ENCODE data around the gene AAMDC.
A peak's percentile ranks its signal among the peaks of the same experiment; 100 is the strongest.

Gene AAMDC

DNA sequence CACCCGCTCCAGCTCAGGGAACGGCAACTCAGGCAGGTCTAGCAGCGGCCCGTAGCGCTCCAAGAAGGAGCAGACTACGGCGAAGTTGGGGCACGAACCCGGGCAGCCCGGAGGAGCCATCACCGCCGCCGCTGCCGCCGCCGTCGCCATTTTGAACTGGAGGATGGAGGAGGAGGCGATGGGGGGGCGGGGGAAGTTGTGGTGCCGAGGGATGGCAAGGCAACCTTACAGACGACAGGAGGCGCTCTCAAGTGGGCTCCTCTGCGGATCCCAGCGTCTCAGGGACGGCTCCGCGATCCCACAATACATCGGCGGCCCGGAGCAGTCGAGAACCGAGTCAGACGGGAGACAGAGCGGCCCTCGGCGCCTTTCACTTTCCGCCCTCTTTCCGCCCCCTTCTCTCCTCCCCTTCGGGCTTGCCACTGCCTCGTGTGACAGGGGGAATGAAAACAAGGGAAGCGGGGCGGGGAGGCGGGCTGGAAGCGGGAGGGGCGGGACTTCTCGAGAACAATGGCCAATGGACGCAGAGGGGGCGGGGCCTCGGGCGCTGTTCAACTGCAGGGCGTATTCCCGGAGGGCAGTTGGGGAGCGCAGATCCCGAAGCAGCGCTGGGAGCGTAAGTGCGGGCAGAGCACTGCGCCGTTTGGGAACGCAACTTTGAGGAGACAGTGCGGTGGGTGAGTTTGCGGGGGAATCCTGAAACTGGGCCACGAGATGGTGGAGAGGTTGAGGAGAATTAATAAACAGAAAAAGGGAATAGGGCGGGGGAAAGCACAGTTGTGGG, at the start of gene AAMDC, which contains the start of gene RSF1:
TSS of gene AAMDC (plus strand) at position 580 of the 784 bp plus-strand sequence. CDS start 21,353 bp downstream, outside the sequence.
TSS of gene RSF1 (minus strand) at position 158 of the 784 bp plus-strand sequence. CDS start at position 150, 8 bp downstream.
- peak; percentile 97 for DNase-seq

DNA sequence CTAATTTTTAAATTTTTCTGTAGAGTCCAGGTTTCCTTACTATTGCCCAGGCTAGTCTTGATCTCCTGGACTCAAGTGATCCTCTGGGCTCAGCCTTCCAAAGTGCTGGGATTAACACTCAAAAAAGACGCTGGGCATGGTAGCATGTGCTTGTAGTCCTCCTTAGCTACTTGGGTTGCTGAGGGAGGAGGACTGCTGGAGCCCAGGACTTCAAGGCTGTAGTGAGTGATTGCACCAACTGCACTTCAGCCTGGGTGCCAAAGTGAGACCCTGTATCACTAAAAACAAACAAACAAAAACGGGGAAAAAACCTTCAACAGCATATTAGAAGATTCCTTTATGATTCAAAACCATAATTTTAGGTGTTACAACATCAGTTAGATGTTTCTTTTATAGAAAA, 45.0 kb upstream of the AAMDC start:
- no peak for DNase-seq

DNA sequence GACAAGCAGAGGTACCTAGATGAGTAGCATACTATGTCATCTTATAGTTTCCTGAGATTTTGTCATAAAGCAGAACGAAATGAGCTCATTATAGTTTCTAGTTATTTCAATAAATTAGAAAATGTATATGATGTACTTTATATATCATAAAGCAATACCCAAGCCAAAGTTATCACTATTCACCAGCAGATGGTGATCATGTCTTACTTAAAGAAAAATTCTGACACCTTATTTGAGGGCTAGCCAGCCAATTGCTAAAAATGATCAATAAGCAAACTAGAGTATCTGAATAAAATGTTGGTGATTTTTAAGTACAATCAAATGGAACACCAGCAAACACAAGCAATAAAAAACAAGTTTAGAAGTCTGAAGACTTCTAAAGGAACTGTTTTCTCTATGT, 44.5 kb upstream of the AAMDC start:
- no peak for DNase-seq

DNA sequence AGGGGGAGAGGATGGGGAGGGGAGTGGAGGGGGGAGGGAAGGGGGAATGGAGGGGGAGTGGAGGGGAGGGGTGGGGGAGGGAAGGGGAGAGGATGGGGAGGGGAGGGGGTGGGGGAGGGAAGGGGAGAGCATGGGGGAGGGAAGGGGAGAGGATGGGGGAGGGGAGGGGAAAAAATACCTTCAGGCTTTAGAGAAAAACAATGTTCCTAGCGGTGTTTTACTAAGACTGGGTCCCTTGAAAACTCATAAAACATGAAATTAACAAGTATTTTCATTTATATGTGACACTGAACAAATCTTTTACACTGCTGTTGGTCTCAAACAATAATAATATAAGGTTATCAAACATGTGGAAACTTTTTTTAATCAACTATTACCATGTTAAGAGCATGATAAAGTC, 42.8 kb upstream of the AAMDC start:
- no peak for DNase-seq

GRCh38 chr11:77778549-77778948, 42.4 kb upstream of the AAMDC start:
- DNase-seq: no peak

GRCh38 chr11:77779935-77780334, 41.0 kb upstream of the AAMDC start:
- no peak for DNase-seq

- DNase-seq: no peak
Observed at GRCh38 chr11:77783025-77783424, 37.9 kb upstream of the AAMDC start.

- no peak for DNase-seq
Observed at GRCh38 chr11:77784572-77784971, 36.4 kb upstream of the AAMDC start.

- DNase-seq: no peak
Observed at GRCh38 chr11:77789061-77789730, 31.7 kb upstream of the AAMDC start.

- no peak for DNase-seq
Observed at GRCh38 chr11:77789731-77790476, 31.0 kb upstream of the AAMDC start.

- DNase-seq: no peak
Observed at GRCh38 chr11:77791301-77791700, 29.6 kb upstream of the AAMDC start.

- no peak for DNase-seq
Observed at GRCh38 chr11:77793972-77794371, 27.0 kb upstream of the AAMDC start.

- no peak for DNase-seq
Observed at GRCh38 chr11:77799338-77799737, 21.6 kb upstream of the AAMDC start.

GRCh38 chr11:77800449-77800848, 20.5 kb upstream of the AAMDC start:
- no peak for DNase-seq

DNA sequence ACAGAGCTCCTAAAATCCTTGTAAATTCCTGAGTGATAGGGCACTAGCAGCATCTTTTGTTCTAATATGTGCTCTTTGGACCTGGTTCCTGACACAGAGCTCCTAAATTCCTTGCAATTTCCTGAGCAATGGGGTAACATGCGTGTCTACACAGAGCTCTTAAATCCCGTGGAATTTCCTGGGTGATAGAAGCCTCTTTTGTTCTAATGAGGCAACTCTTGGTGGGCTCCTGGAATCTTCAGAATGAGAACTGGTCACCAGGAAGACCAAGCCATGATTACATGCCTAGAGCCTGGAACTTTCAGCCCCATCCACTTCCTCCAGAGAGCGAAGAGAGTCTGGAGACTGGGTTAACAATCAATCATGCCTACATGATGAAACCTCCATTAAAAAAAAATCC, 19.5 kb upstream of the AAMDC start:
- DNase-seq: no peak

GRCh38 chr11:77806415-77806814, 14.5 kb upstream of the AAMDC start:
- DNase-seq: no peak

- no peak for DNase-seq
Observed at GRCh38 chr11:77806993-77807392, 14.0 kb upstream of the AAMDC start.

DNA sequence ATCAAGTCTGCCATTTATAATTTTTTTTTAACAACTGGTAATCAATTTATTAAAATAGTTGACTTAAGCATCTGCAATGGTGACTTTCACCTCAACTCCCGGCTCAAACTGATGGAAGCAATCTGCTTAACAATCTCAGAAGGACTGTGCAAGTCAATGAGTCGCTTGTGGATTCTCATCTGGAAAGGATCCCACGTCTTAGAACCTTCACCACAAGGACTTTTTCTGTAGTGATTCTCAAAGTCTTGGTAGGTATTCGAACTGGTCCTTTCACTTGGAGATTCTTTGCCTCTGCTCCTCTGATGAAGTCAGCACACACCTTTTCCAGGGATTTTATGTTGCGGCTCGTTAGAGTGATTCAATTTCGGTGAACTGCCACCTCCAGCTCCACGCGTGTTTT, 7.7 kb upstream of the AAMDC start:
- no peak for DNase-seq

GRCh38 chr11:77814848-77815247, 6.1 kb upstream of the AAMDC start:
- DNase-seq: no peak

DNA sequence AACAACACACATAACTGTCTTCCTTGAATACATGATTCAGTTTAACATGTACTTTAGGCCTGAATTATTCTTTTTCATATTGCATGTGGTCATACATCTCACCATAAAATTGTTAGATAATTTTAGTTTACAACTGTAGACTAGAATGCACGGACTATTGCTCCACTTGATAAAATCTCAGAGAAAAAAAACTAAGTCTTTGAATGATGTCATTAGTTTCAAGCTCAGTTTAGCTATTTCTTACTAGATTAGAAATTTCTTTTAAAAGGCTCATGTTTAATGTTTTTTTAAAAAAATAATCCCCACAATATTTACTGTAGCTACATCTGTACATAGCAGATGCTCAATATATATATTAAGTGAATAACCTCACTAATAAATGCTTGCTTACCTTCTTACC, 5.5 kb upstream of the AAMDC start:
- DNase-seq: no peak

- peak; percentile 81 for DNase-seq
Observed at GRCh38 chr11:77819411-77819920, 1.5 kb upstream of the AAMDC start.

GRCh38 chr11:77819921-77820564, 901 bp upstream of the AAMDC start:
- DNase-seq: peak; percentile 38

DNA sequence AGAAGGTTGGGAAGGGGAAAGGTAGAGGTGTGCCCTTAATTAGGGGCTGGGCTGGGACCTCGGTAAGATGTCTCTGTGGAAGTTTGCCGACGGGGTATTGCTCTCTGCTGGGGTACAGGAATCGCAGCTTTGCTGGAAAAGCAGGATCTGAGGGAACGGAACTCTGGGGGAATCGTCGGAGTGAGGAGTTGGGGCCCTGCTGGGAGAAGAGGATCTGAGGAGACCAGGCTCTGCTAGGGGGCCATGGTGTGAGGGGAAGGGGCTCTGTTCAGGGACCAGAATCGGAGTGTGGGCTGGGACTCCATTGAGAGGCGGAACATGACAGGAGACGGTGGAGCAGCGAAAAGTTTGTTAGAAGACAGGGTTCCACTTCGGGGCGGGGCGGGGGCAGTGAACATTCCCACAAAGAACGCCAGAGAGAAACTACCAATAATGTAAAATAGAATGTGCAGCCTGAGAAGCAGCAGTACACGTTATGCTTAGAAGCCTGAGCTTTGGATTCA, 456 bp downstream of the AAMDC start:
- DNase-seq: no peak

All from NCI-H510A (cell line).